Neural progenitor cell (in vitro differentiated cells): ENCODE data around the gene CBFA2T3.

Experiments
- EZH2phosphoT487 ChIP-seq: fragments of 200-600 bp; sonication (generic); IDR thresholded peaks from 2 replicates; pipeline ENCODE4 v1.6.1; 2017; ENCODE audit warnings: antibody characterized with exemption
- TF ChIP-seq, protein P1 (sequence below): fragments of 200-600 bp; sonication (generic); IDR thresholded peaks from 2 replicates; pipeline ENCODE4 v1.5.1; 2017; ENCODE audit warnings: antibody characterized with exemption, mild to moderate bottlenecking

DNA sequence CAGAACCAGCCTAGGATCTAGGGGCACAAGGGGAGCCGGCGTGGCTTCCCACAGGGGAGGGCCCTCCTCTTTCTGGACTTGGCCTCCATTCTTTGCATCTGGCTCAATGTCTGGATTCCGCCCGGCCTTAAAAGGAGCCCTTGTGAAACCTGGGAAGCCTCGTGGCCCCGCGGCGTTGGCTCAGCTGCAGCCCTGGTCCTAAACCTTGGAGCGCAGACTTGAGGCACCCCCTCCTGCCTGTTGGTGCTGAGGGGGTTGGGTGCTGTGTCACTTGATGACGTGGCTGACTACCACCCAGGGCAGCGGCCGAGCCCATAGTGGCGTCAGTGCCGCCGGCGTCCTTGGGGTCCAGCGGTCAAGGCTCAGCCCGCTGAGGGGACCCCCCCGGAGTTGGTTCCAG is 115.6 kb downstream of the CBFA2T3 start:
- TF ChIP-seq, protein P1, sequence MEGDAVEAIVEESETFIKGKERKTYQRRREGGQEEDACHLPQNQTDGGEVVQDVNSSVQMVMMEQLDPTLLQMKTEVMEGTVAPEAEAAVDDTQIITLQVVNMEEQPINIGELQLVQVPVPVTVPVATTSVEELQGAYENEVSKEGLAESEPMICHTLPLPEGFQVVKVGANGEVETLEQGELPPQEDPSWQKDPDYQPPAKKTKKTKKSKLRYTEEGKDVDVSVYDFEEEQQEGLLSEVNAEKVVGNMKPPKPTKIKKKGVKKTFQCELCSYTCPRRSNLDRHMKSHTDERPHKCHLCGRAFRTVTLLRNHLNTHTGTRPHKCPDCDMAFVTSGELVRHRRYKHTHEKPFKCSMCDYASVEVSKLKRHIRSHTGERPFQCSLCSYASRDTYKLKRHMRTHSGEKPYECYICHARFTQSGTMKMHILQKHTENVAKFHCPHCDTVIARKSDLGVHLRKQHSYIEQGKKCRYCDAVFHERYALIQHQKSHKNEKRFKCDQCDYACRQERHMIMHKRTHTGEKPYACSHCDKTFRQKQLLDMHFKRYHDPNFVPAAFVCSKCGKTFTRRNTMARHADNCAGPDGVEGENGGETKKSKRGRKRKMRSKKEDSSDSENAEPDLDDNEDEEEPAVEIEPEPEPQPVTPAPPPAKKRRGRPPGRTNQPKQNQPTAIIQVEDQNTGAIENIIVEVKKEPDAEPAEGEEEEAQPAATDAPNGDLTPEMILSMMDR, result no peak
- no peak for TF ChIP-seq EZH2phosphoT487
